ENCODE measurements around the gene CARD9. TPM values are rescaled to one million over a fixed set of nuclear protein-coding genes. Genes with fewer than 3 reads are reported as not detected.

Gene CARD9, protein sequence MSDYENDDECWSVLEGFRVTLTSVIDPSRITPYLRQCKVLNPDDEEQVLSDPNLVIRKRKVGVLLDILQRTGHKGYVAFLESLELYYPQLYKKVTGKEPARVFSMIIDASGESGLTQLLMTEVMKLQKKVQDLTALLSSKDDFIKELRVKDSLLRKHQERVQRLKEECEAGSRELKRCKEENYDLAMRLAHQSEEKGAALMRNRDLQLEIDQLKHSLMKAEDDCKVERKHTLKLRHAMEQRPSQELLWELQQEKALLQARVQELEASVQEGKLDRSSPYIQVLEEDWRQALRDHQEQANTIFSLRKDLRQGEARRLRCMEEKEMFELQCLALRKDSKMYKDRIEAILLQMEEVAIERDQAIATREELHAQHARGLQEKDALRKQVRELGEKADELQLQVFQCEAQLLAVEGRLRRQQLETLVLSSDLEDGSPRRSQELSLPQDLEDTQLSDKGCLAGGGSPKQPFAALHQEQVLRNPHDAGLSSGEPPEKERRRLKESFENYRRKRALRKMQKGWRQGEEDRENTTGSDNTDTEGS
- total RNA-seq, result under 1 TPM; 0.22 to 0.35 TPM

DNA sequence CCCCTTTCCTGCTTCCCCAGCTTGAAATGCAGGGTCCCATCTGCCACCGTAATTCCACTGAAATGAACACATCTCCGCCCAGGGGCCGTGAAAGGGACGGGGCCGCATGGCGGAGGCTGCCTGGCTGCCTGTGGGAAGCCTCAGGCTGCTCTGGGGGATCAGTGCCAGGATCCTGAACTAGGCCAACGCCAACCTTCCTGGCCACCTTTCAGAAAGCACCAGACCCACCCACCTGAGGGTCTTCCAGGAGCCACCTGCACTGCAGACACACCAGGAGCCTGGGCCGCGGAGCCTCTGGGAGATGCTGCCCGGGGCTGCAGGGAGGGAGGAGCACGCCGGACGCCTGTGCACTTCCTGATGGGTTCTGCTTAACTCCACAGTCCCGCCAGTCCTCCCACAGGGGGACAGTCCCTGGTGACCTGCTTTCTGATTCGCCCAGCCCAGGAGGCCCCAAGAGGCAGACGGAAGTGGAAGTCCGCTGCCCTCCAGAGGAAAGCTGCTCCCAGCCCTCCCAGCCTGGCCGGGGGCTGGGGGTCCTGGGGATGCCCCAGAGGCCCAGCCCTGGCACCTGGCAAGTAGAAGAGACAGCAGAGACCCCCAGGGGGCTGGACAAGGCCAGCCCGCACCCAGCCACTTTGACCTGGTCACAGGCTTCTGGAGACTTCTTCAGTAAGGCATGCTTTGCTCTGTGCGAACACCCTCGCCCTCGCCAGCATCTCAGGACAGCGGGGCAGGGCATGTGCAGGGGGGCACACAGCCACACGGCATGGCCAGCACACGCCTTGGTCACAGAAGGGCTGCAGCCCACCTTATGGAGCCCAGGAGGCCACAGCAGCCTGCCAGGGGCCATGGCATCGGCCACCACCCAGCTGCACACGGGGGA, at the start of gene CARD9:
Gene CARD9, minus strand, starts transcription at position 370 of the 883 bp plus-strand sequence. CDS start 1,591 bp downstream, outside the sequence.

DNA sequence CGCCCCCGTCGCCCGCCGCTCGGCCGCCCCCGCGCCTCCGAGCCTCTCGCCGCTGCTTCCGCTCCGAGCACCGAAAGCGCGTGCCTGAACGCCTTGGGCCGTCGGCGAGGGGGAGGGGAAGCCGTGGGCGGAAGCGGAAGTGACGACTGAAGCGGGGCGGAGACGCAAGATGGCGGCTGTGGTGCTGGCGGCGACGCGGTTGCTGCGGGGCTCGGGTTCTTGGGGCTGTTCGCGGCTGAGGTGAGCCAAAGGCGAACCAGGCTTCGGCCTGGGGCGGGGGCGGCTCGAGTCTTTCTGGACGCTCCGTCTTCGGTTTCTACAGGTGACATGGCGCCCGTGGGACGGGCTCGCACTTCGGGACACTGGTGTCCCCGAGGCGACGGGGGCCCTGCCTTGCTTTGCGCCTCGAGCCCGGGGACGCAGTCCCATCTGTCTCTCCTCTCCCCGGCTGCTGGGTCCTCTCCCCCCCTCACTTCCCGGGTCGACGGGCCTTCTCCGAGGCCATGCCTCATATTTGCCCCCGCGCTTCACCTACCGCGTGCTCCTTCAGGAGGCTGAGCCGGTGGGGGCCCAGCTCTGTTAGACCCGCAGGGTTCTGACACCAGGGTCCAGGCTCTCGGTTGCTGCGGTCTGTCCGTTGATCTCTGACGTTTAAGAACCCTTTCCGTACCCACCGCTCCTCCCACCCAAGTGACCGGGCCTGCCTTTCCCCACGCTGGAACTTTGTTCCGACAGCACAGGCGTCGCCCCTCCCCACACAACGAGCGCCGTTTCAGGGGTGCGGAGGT, 37.2 kb upstream of the CARD9 start, which contains the start of the genes ENTR1 and PMPCA:
Gene ENTR1, minus strand, starts transcription at position 115 of the 788 bp plus-strand sequence. CDS start 217 bp downstream, outside the sequence.
Gene PMPCA, plus strand, starts transcription at position 159 of the 788 bp plus-strand sequence. Its CDS starts 11 bp downstream, at position 170.

DNA sequence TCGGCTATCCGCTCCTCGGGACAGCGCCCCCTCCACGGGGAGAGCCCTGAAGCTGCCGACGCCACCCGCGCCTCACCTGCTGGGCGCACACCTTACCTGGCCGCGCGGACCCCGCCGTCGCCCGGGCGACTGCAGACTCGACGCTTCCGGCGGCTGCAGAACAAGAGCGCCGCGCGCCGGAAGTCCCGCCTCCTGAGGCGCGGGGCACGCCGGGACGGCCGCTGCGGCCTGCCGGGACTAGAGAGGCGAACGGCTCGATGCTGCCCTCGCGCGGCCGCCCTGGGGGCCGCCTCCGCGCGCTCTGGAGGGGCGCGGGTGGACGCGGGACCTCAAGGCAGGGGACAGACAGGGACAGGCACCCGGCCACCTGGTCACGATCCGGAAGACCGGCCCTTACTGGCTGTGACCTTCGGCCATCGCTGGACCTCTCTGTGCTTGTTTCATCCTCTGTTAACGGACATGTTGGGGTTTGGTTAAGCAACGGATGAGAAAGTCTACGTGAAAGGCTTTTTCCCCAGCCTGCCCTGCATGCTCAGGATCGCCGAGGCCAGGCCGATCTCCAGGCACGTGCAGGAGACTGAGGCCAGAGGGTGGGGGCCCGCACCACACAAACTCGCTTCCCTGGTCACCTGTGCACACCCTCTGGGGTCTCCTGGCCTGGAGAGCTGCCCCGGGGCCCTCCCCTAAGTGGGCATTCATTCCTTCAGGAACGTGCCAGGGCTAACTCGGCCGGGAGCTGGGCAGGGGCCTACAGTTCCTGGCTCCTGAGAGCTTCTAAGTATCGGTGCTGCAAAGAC, 26.8 kb upstream of the CARD9 start, which contains the start of gene SNAPC4:
Gene SNAPC4, minus strand, starts transcription at position 133 of the 797 bp plus-strand sequence. CDS start 1,742 bp downstream, outside the sequence.

DNA sequence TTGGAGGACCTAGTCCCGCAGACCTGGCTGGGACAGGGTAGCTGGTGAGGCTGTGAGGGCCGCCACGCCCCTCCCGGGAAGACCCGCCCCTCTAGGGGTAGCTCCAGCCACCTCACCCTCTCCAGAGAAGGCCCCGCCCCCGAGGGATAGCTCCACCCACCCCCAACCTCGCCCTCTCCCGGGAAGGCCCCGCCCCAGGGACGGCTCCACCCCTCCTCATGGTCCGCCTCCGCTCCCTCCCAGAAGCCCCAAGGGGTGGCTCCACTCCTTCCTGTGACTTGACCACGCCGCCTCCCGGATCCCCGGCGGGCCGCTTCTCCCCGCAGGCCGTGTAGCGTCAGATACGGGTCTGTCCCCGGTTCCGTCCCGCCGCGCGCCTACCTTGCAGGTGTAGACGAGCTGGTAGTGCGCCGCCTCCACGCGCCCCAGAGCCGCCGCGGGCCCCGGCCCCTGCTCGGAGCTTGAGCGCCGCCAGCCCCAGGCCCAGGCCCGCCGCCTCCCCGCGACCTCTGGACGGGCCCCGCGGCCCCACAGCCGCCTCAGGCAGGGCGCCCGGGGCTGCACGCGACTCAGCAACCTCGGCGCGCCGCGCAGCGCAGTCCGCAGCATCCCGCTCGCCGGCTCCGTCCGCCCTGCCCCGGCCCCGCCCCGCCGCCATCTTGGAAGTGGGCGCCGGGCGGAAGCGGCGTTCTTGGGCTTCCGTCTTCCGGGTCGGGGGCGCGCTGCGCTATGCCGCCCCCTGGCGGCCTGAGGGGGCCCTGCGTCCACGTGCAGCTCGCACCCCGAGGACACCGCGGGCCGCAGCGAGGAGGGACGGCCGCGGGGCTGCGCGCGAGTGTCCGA, 10.1 kb downstream of the CARD9 start, which contains the start of gene DNLZ:
Gene DNLZ, minus strand, starts transcription at position 639 of the 843 bp plus-strand sequence. Its CDS starts 30 bp downstream, at position 609.

DNA sequence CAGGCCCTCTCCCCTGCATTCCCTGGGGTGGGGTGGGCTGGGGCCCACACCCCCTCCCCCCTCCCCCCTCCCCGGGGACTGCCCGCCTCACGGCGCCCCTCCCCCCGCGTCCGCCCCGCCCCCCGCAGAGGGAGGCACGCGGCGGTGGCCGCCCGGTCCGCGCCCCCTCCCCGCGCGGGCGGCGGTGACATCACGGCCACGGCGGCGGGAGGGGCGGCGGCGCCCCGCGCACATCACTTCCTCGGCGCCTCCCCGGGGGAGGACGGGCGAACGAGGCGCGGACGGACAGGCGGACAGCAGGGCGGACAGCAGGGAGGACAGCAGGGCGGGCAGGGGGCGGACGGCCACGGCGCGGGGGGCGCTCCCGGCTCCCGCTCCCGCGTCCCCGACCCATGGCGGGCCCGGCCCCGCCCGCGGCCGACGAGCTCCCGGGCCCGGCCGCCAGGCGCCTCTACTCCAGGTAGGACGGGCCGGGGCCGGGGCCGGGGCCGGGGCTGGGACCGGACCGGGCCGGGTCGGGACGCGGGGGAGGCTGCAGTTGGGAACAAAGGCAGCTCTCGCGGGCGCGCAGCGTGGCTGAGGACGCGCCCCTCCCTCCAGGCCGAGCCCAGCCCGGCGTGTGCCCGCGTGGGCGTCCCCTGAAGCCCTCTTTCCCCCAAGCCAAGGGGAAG, 46.0 kb downstream of the CARD9 start, which contains the start of gene GPSM1:
Gene GPSM1, plus strand, starts transcription at position 236 of the 671 bp plus-strand sequence. Its CDS starts 157 bp downstream, at position 393.

Other genes starting within 250 kb of the CARD9 start
- not detected for gene LHX3, start 168.5 kb downstream of the CARD9 start, total RNA-seq
- 10 to 100 TPM; 11.3 to 12.5 TPM for gene QSOX2, start 127.9 kb downstream of the CARD9 start, total RNA-seq
- under 1 TPM in 1 of 2 experiments, not detected in 1; 0.08 TPM for gene CCDC187, start 69.6 kb downstream of the CARD9 start, total RNA-seq
- 1 to 10 TPM; 7.0 to 7.3 TPM for gene GPSM1, start 46.1 kb downstream of the CARD9 start, total RNA-seq
- gene DNLZ, start 9.9 kb downstream of the CARD9 start, total RNA-seq, result 10 to 100 TPM; 16.8 TPM
- 10 to 100 TPM; 11.6 to 13.2 TPM for gene SNAPC4, start 26.5 kb upstream of the CARD9 start, total RNA-seq
- gene ENTR1, start 36.9 kb upstream of the CARD9 start, total RNA-seq, result 10 to 100 TPM; 76.4 to 77.3 TPM
- 10 to 100 TPM; 51.5 to 56.2 TPM for gene PMPCA, start 37.0 kb upstream of the CARD9 start, total RNA-seq
- gene INPP5E, start 66.2 kb upstream of the CARD9 start, total RNA-seq, result 10 to 100 TPM; 19.3 to 20.0 TPM
- gene SEC16A, start 109.4 kb upstream of the CARD9 start, total RNA-seq, result 10 to 100 TPM; 57.1 to 59.0 TPM
- 10 to 100 TPM; 66.7 to 74.8 TPM for gene NOTCH1, start 172.4 kb upstream of the CARD9 start, total RNA-seq

Data from activated naive CD4-positive, alpha-beta T cell treated with anti-CD3 and anti-CD28 coated beads, Interleukin-2, amount 10 ng/mL, durations not matched to agents 5 hours and 36 hours (primary cell).